ENCODE measurements around the gene PDSS2.

- TF ChIP-seq CTCF (IDR thresholded peaks at IDR 0.05) (no peak), EZH2 (IDR thresholded peaks at IDR 0.05) (no peak), EZH2phosphoT487 (IDR thresholded peaks at IDR 0.05) (no peak)
These were observed 68.5 kb downstream of the PDSS2 start for GRCh38 chr6:107390685-107391435.
